Activated CD4-positive, alpha-beta memory T cell treated with anti-CD3 and anti-CD28 coated beads for 36 hours (primary cell): ENCODE data around the gene LELP1. TPM values are rescaled to one million over a fixed set of nuclear protein-coding genes. Genes with fewer than 3 reads are reported as not detected.

Experiments used
- CTCF ChIA-PET: fragments of 350-600 bp; sonication (Branson Sonifier 250); formaldehyde crosslinking; loops from one replicate; lab custom pipeline; 2021; ENCODE audit warnings: antibody characterized with exemption, inconsistent platforms; lab: Charles Lee
- POLR2A ChIA-PET: fragments of 350-600 bp; sonication (Branson Sonifier 250); formaldehyde crosslinking; loops from one replicate; lab custom pipeline; 2021; ENCODE audit warnings: antibody characterized with exemption; lab: Charles Lee
- DNase-seq: peaks from one replicate; pipeline ENCODE4 v3.0.0-alpha.2; 2020
- H3K27ac Mint-ChIP-seq: one replicate; pipeline ENCODE4 v1.8.0; 2021; ENCODE audit warnings: mixed read lengths
- H3K27me3 Mint-ChIP-seq: one replicate; pipeline ENCODE4 v1.8.0; 2021; ENCODE audit warnings: mixed read lengths
- H3K36me3 Mint-ChIP-seq: one replicate; pipeline ENCODE4 v1.8.0; 2021; ENCODE audit warnings: mixed read lengths
- H3K4me1 Mint-ChIP-seq: one replicate; pipeline ENCODE4 v1.8.0; 2021; ENCODE audit warnings: low read depth, mixed read lengths
- H3K4me3 Mint-ChIP-seq: one replicate; pipeline ENCODE4 v1.8.0; 2021; ENCODE audit warnings: mild to moderate bottlenecking, mixed read lengths
- H3K9me3 Mint-ChIP-seq: one replicate; pipeline ENCODE4 v1.8.0; 2021; ENCODE audit warnings: mixed read lengths
- intact Hi-C: fragments of 100-400 bp; cut with micrococcal nuclease; formaldehyde crosslinking; loops from one replicate; pipeline ENCODE4 v1.15.1; 2023
- total RNA-seq, 2 experiments: library from RNA; stranded (reverse); gene quantifications; one replicate each; pipeline ENCODE4 v1.2.3, GENCODE V29; 2021

Gene LELP1
- total RNA-seq, 2 experiments from 2014 or later: not detected

DNA sequence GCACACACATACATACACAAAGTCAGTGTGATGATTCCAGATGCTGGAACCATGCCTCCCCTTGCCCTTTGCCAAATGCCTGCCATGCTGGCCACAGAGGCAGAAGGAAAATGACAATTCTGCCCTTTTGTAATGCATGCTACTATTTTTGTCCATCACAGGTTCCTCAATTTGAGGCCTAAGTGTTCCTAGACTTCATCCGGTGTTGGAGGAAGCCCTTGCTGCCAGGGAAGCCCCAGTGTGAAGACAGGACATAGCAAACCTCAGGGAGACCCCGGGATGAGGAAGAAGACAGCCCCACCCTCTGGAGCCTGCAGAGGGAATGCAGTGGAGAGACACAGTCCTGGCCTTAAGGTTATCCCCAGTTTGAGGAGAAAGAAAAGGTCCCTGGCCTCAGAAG is 28.6 kb downstream of the LELP1 start:
- no peaks in the 10 kb centered on the region for H3K36me3 Mint-ChIP-seq
- H3K9me3 Mint-ChIP-seq: no peaks in the 10 kb centered on the region
- H3K4me1 Mint-ChIP-seq: no peaks in the 10 kb centered on the region
- DNase-seq: no peak
- H3K4me3 Mint-ChIP-seq: no peak overlapping the region
- no peak overlapping the region for H3K27ac Mint-ChIP-seq
- intact Hi-C loops: loop anchor here (5.0 kb wide), 1 partner anchor 46 kb away; no protein-coding TSS in a partner anchor
- H3K27me3 Mint-ChIP-seq: peaks cover 12% of the 10 kb centered on the region
- POLR2A ChIA-PET: no interaction called here
- CTCF ChIA-PET: interaction anchor here (2.1 kb wide), 1 partner anchor 8 kb away, joined by 7 read pairs; no protein-coding TSS in a partner anchor

DNA sequence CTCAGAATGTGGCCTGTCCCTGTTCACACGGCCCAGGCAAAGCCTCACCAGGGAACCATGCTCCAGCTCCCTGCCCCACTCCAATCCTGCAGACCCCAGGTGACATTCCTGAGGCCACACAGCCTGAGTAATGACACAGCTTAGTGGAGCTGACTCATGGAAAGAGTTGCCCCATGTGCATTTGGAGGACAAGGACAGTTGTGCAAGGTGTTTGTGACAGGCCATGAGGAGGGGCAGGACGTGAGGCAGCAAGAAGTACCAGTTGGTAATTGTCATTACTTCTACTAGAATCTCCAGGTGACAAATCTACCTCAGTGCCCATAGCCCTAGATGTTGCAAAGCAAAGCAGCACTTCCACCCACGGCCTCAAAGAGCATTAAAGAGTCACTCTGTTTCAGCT is 29.3 kb downstream of the LELP1 start:
- Mint-ChIP-seq H3K36me3 (no peaks in the 10 kb centered on the region), H3K27ac (no peak overlapping the region), H3K4me1 (no peaks in the 10 kb centered on the region), H3K4me3 (no peak overlapping the region), H3K9me3 (no peaks in the 10 kb centered on the region), H3K27me3 (peaks cover 16% of the 10 kb centered on the region)
- no peak for DNase-seq
- ChIA-PET POLR2A (no interaction called here), CTCF (interaction anchor here (0.9 kb wide), 1 partner anchor 14 kb away, joined by 4 read pairs; no protein-coding TSS in a partner anchor)
- intact Hi-C loops: loop anchor here (5.0 kb wide), 1 partner anchor 45 kb away; no protein-coding TSS in a partner anchor

DNA sequence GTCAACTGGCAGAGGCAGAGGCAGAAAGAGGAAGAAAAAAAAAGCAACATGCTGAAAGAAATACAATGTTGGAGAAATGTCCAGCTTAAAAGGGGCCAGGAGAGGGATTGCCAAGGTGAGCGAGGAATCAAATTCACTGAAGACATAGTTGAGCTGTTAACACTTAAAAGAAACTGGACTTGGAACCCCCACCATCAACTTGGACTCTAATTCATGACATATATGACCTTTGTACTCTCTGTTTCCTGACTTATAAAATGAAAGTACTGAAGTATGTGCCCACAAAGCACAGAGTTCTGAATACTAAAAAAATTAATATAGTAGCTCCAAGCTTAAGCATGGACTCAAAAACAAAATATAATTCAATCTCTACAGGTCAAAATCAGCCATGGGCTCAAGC is 30.2 kb downstream of the LELP1 start:
- no peak for DNase-seq
- Mint-ChIP-seq H3K36me3 (no peaks in the 10 kb centered on the region), H3K9me3 (no peaks in the 10 kb centered on the region), H3K27me3 (peaks cover 17% of the 10 kb centered on the region), H3K4me3 (no peak overlapping the region), H3K27ac (no peak overlapping the region), H3K4me1 (no peaks in the 10 kb centered on the region)
- intact Hi-C loops: loop anchor here (5.0 kb wide), 1 partner anchor 44 kb away; no protein-coding TSS in a partner anchor
- ChIA-PET POLR2A (no interaction called here), CTCF (interaction anchor here (0.7 to 1.2 kb wide), 4 partner anchors 10 to 44 kb away, joined by 3 to 6 read pairs (median 4); no protein-coding TSS in a partner anchor)

DNA sequence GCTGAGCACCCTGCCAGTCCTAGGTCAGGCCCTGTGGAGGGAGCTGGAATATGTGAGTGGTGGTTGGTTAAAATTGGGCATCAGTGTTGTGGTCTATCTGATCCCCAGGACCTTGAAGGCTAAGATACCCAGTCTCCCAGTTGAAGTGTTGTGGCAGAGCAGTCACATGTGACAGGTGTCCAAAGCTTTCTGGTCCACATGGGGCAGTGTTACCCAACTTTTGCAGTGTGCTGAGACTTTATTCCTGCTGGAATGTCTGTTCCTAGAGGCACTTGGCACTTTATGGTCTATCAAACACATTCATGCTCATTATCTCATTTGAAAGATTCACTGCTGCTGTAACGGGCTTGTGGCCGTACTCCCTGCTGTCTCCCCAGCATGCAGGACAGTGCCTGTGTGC is 35.3 kb downstream of the LELP1 start:
- no peak for DNase-seq
- intact Hi-C loops: no loop called here
- Mint-ChIP-seq H3K36me3 (no peaks in the 10 kb centered on the region), H3K4me3 (no peak overlapping the region), H3K4me1 (no peaks in the 10 kb centered on the region), H3K9me3 (no peaks in the 10 kb centered on the region), H3K27me3 (peaks cover 23% of the 10 kb centered on the region), H3K27ac (no peak overlapping the region)
- ChIA-PET POLR2A (no interaction called here), CTCF (interaction anchor here (1.0 to 3.0 kb wide), 2 partner anchors 50 to 166 kb away, joined by 4 to 13 read pairs; no protein-coding TSS in a partner anchor)

DNA sequence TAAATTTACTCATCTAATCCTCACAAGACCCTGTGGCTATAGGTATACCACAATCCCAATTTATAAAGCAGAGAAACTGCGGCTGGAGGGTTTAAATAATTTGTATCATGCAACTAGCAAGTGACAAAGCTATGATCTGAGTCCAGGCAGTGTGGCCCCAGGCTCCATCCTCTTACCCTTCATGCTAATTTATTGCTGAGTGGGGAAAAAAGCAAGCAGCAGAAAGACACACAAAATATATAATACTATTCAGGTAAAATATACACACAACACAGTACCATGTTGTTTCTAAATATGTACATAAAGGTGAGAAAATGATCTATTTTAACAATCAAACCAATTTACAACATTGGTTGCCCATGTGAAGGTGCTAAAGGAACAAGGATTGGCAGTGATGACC is 38.9 kb downstream of the LELP1 start:
- H3K36me3 Mint-ChIP-seq: no peaks in the 10 kb centered on the region
- ChIA-PET POLR2A (no interaction called here), CTCF (interaction anchor here (0.5 kb wide), 1 partner anchor 25 kb away, joined by 3 read pairs; no protein-coding TSS in a partner anchor)
- H3K27me3 Mint-ChIP-seq: peaks cover 15% of the 10 kb centered on the region
- H3K9me3 Mint-ChIP-seq: no peaks in the 10 kb centered on the region
- H3K4me3 Mint-ChIP-seq: no peak overlapping the region
- DNase-seq: no peak
- no peak overlapping the region for H3K27ac Mint-ChIP-seq
- intact Hi-C loops: no loop called here
- H3K4me1 Mint-ChIP-seq: no peaks in the 10 kb centered on the region

DNA sequence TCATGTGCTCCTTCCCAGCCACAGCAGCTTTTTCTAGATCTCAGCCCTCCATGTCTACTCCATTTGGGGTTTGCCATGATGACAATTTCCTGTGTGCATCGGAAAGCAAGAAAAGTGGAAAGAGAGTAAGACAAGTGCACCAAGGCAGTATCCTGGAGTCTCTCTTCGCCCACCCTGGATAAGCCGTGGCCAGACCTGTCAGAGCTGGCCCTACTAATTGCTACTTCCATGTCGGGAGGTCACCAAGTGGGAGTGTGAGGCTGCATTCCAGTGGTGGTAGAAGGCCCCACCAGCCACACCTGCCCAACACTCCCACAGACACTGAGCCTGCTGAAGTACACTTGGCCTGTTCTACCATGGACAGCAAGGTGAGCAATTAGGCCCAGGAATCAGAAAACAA is 42.2 kb downstream of the LELP1 start:
- Mint-ChIP-seq H3K4me3 (no peak overlapping the region), H3K27ac (no peak overlapping the region), H3K4me1 (no peaks in the 10 kb centered on the region), H3K9me3 (no peaks in the 10 kb centered on the region), H3K27me3 (peaks cover 15% of the 10 kb centered on the region), H3K36me3 (no peaks in the 10 kb centered on the region)
- CTCF ChIA-PET: no interaction called here
- intact Hi-C loops: no loop called here
- no peak for DNase-seq
- POLR2A ChIA-PET: no interaction called here

DNA sequence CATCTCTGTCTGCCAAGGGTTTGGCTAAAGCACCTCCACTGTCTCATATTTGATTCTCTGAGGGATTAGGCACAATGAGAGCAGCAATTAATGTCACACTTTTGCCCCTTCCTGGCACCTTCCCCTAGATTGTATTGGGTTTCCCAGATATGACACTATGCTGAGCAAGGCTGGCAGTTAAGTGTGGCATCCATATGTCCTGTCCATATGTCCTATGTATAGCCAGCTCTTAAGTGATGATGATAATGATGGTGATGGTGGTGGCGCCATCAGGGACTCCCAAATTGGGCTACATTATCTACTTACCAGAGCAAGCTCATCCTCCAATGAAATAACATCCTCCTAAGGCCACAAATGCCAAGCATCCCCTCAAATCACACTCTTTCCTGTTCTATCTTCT is 42.8 kb downstream of the LELP1 start:
- no peak for DNase-seq
- no peaks in the 10 kb centered on the region for H3K4me1 Mint-ChIP-seq
- ChIA-PET CTCF (no interaction called here), POLR2A (no interaction called here)
- H3K36me3 Mint-ChIP-seq: no peaks in the 10 kb centered on the region
- no peaks in the 10 kb centered on the region for H3K9me3 Mint-ChIP-seq
- no peak overlapping the region for H3K4me3 Mint-ChIP-seq
- intact Hi-C loops: no loop called here
- H3K27ac Mint-ChIP-seq: no peak overlapping the region
- H3K27me3 Mint-ChIP-seq: peaks cover 19% of the 10 kb centered on the region

DNA sequence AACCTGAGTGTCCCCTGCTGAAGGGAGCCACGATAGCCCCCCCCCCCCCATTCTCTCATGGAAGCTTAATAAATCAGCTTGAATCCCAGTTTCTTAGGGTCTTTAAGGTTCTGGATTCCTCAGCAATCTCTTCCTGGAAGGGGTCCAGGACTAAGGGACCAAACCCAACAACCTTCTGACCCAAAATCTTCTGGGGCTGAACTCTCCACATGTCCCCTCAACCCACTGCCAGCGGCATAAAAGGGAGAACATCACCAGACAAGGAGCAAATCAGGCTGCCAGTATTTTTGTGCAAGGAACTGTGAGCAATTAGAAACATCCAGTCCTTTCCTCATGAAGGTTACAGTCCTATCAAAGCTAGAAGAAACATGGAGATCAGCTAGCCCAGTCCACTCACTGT is 43.6 kb downstream of the LELP1 start:
- CTCF ChIA-PET: interaction anchor here (0.7 kb wide), 1 partner anchor 20 kb away, joined by 3 read pairs; no protein-coding TSS in a partner anchor
- intact Hi-C loops: no loop called here
- H3K4me3 Mint-ChIP-seq: no peak overlapping the region

DNA sequence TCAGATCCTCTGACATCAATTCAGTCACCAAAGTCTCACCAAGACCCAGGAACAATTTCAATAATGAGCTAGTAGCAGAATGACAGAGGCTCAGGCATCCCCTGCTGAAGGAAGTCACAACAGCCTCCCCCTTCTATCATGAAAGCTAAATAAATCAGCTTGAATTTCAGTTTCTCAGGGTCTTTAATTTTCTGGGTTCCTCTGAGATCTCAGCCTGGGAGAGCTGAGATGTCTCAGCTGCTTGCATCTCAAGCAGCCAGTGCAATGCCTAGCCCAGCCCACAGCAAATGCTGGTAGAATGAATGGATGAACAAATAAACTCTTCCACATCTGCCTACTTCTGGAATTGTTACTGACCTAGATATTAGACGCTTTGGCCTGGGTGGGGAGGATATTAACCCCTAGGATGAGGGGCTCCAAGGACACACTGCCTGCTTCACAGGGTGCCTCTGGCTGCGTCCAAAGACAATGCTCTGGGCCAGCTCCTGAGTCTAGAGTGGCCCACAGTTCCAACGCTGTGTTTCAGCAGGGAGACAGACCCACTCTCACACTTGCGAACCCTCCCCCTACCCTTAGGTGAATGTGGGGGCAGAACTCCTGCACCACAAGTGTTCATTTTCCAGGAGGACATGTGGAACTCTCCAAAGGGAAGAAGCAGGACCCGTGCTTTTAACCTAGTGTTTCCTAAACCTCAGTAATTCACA is 45.1 kb downstream of the LELP1 start:
- POLR2A ChIA-PET: no interaction called here
- Mint-ChIP-seq H3K36me3 (no peaks in the 10 kb centered on the region), H3K4me3 (no peak overlapping the region), H3K27me3 (peaks cover 20% of the 10 kb centered on the region), H3K4me1 (no peaks in the 10 kb centered on the region), H3K9me3 (no peaks in the 10 kb centered on the region), H3K27ac (no peak overlapping the region)
- DNase-seq: no peak
- CTCF ChIA-PET: interaction anchor here (0.5 to 1.3 kb wide), 2 partner anchors 11 to 19 kb away, joined by 3 read pairs; partner anchors contain the start of gene LORICRIN
- intact Hi-C loops: no loop called here

More for the DNA sequence above, 43.6 kb downstream of the LELP1 start:
- peaks cover 18% of the 10 kb centered on the region for H3K27me3 Mint-ChIP-seq
- H3K9me3 Mint-ChIP-seq: no peaks in the 10 kb centered on the region
- POLR2A ChIA-PET: no interaction called here
- no peak for DNase-seq
- no peak overlapping the region for H3K27ac Mint-ChIP-seq
- H3K36me3 Mint-ChIP-seq: no peaks in the 10 kb centered on the region
- H3K4me1 Mint-ChIP-seq: no peaks in the 10 kb centered on the region

DNA sequence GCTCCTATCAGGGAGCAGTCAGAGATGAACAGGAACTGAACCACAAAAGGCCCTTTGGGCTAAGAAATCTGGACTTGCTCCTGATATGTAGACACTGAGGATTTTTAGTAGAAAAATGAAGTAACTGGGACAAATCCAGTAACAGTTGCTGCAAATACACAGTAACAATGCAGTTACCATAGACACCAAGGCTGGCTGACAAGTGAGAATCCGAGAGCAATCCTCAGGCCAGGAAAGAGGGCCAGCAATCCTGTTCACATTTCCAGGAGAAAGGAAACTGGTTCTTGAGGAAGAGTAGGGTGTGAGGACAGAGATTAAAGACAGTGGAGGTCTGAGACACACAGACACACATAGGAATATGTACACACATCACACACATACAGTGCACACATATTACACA is 46.9 kb downstream of the LELP1 start:
- Mint-ChIP-seq H3K9me3 (no peaks in the 10 kb centered on the region), H3K27ac (no peak overlapping the region), H3K4me3 (no peak overlapping the region), H3K27me3 (peaks cover 23% of the 10 kb centered on the region), H3K36me3 (no peaks in the 10 kb centered on the region), H3K4me1 (no peaks in the 10 kb centered on the region)
- ChIA-PET POLR2A (no interaction called here), CTCF (no interaction called here)
- DNase-seq: no peak
- intact Hi-C loops: no loop called here

DNA sequence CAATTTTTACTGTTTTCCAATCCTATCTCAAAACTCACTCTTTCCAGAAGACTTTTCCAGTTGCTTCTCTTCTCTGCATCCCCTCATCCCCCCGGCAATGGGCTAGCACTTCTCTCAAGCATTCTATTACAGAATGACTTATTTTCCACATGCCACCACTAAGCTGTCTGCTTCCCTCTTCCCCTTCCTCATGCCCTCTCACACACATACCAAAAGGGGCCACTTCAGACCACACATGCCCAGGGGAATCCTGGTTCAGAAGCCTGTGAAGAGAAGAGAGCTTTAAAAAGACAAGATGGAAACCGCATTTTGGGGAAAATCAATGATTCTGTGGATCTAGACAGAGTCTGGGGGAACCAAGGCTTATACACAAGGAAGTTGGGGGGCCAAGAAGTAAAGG is 47.9 kb downstream of the LELP1 start:
- H3K4me3 Mint-ChIP-seq: no peak overlapping the region
- H3K4me1 Mint-ChIP-seq: no peaks in the 10 kb centered on the region
- peaks cover 23% of the 10 kb centered on the region for H3K27me3 Mint-ChIP-seq
- ChIA-PET POLR2A (no interaction called here), CTCF (no interaction called here)
- no peak for DNase-seq
- H3K27ac Mint-ChIP-seq: no peak overlapping the region
- intact Hi-C loops: no loop called here
- H3K36me3 Mint-ChIP-seq: no peaks in the 10 kb centered on the region
- no peaks in the 10 kb centered on the region for H3K9me3 Mint-ChIP-seq

DNA sequence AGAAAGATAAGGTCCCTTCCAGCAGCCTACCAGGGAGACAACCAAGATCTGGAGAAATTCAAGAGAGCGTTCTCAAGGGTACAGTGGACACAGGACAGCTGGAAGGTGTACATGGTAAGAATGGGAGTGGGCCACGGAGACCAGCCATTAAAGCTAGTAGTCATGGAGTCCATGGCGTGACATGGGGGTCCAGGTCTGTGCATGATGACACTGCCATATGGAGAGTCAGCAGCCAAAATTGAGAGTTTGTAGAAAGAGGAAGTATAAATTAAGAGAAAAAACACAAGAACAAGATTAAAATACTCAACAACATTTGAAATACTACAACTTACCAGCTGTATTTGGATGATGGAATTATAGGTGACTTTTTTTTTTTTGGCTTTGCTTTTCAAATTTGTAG is 48.3 kb downstream of the LELP1 start:
- H3K27me3 Mint-ChIP-seq: peaks cover 23% of the 10 kb centered on the region
- CTCF ChIA-PET: no interaction called here
- intact Hi-C loops: no loop called here
- H3K9me3 Mint-ChIP-seq: no peaks in the 10 kb centered on the region
- no peaks in the 10 kb centered on the region for H3K4me1 Mint-ChIP-seq
- POLR2A ChIA-PET: no interaction called here
- no peak overlapping the region for H3K4me3 Mint-ChIP-seq
- H3K36me3 Mint-ChIP-seq: no peaks in the 10 kb centered on the region
- DNase-seq: no peak
- no peak overlapping the region for H3K27ac Mint-ChIP-seq
